GM19043 (cell line): ENCODE data around the gene ADAM12.

Experiments
- ATAC-seq: cut with Tn5 transposase; IDR thresholded peaks from one replicate; pipeline ENCODE4 v1.9.1; 2021; ENCODE audit warnings: low read depth; ENCODE audit not compliant: unreplicated experiment

ADAM12 gene

DNA sequence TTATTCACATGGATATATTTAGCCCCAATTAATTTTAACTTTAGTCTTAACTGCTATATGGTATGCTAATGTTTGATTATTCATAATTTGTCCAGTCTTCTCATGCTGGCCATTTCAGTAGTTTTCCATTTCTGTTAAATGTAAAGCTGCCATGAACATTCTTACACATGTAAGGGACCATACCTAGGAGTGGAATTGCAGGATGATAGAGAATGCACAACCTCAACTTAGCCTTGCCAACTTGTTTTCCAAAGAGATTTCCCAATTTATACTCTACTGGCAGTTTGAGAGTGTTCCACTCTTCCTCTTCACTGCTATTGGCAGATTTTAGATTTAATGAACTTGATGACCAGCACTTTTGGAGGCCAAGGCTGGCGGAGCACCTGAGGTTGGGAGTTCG lies 423.7 kb downstream of the ADAM12 start:
- ATAC-seq, result no peak
